ENCODE measurements around the gene SNX10. TPM values are rescaled to one million over a fixed set of nuclear protein-coding genes. Genes with fewer than 3 reads are reported as not detected.

Gene SNX10
- total RNA-seq, 1 donor from 2014 or later: 0.53 TPM

- no peak for TF ChIP-seq CTCF (IDR thresholded peaks at IDR 0.05; ENCODE audit: insufficient read depth, low read length, severe bottlenecking)
- H3K4me3 ChIP-seq (ENCODE audit: low read depth, low read length): no peak overlapping the region
- FAIRE-seq: no peak
- H3K27me3 ChIP-seq (ENCODE audit: control insufficient read depth, insufficient read depth, low read length): peaks cover 3% of the 10 kb centered on the region
- no peak for DNase-seq (ENCODE audit: low read depth)
- H3K36me3 ChIP-seq (ENCODE audit: control insufficient read depth, insufficient read depth, low read length): no peaks in the 10 kb centered on the region
Measured at GRCh38 chr7:26399736-26400135, 108.1 kb downstream of the SNX10 start.

DNA sequence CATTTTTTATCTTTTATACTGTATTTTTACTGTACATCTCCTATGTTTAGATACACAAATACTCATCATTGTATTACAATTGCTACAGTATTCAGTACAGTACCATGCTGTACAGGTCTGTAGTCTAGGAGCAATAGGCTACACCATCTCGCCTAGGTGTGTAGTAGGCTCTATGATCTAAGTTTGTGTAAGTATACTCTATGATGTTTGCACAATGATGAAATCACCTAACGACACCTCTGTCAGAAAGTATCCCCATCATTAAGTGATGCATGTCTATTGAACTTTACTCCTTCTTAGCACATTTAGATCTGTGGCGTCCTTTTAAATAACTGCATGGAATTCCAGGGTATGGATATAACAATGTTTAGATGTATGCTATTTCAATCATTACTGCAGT is 112.0 kb downstream of the SNX10 start:
- FAIRE-seq (no peak), DNase-seq (ENCODE audit: low read depth) (no peak)
- H3K4me3 ChIP-seq (ENCODE audit: low read depth, low read length): no peak overlapping the region

GRCh38 chr7:26404189-26404996 is 112.7 kb downstream of the SNX10 start:
- DNase-seq (ENCODE audit: low read depth) (no peak), FAIRE-seq (no peak)
- Histone ChIP-seq H3K36me3 (ENCODE audit: control insufficient read depth, insufficient read depth, low read length) (no peaks in the 10 kb centered on the region), H3K27me3 (ENCODE audit: control insufficient read depth, insufficient read depth, low read length) (no peaks in the 10 kb centered on the region), H3K4me3 (ENCODE audit: low read depth, low read length) (no peak overlapping the region)
- TF ChIP-seq CTCF (IDR thresholded peaks at IDR 0.05; ENCODE audit: insufficient read depth, low read length, severe bottlenecking): no peak

More for the DNA sequence above, 112.0 kb downstream of the SNX10 start:
- Histone ChIP-seq H3K36me3 (ENCODE audit: control insufficient read depth, insufficient read depth, low read length) (no peaks in the 10 kb centered on the region), H3K27me3 (ENCODE audit: control insufficient read depth, insufficient read depth, low read length) (no peaks in the 10 kb centered on the region)
- no peak for TF ChIP-seq CTCF (IDR thresholded peaks at IDR 0.05; ENCODE audit: insufficient read depth, low read length, severe bottlenecking)

DNA sequence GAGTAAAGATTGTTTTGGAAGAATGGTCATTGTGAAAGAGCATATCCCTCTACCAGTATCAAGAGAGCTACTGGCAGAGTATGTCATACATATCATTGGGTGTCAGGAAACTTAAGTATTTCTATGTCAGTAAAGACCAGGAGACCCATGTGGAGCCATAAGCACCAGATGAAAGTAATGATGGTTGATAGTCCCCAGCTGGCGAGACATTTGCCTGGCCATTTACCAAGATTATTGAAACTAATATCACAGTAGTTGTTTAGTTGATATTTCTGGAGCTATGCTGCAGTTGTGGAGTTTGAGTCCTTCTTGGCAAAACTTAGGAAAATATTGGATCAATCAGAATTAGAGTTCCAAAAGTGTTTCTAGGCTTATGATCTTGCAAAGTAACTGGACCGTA is 114.8 kb downstream of the SNX10 start:
- Histone ChIP-seq H3K36me3 (ENCODE audit: control insufficient read depth, insufficient read depth, low read length) (no peaks in the 10 kb centered on the region), H3K4me3 (ENCODE audit: low read depth, low read length) (no peak overlapping the region), H3K27me3 (ENCODE audit: control insufficient read depth, insufficient read depth, low read length) (no peaks in the 10 kb centered on the region)
- FAIRE-seq (no peak), DNase-seq (ENCODE audit: low read depth) (no peak)
- no peak for TF ChIP-seq CTCF (IDR thresholded peaks at IDR 0.05; ENCODE audit: insufficient read depth, low read length, severe bottlenecking)

DNA sequence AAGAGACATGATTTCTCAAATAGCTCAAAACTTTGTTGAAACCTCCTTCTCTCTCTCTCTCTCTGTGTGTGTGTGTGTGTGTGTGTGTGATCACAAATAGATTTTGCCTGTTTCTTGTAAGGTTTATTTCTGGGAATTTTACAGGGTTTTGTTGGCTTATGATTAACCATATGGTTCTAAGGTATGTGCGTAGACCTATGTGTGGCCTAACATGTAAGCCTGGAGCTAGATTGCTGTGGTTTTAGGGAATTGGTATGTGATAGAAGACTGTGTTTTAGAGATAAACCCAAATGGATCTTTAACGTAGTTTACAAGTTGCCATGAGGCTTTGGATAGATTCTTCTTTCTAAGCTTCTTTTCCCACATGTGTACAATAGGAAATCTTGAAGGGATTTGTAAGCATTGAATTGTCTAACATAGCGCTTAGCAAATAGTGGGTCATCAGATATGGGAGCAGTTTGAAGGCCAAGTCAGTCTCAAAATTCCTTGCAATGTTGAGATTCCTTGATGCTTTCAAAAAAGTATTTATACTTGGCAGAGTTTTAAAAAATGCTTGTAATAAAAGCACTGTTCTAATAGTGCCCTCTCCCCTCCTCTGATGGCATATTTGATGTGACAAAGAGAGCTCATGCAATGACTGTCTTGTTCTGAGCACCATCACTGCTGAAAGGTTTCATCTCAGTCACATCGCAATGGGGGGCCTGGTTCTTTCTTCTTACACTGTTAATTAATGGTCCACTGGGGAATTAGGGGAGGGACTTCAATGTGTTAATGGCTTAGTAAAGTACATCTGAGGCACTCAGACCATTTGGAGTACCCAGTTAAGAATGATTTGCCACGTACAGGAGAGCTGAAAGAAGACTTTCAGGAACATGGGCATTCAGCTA is 118.2 kb downstream of the SNX10 start:
- Histone ChIP-seq H3K4me3 (ENCODE audit: low read depth, low read length) (no peak overlapping the region), H3K36me3 (ENCODE audit: control insufficient read depth, insufficient read depth, low read length) (no peaks in the 10 kb centered on the region), H3K27me3 (ENCODE audit: control insufficient read depth, insufficient read depth, low read length) (no peaks in the 10 kb centered on the region)
- no peak for TF ChIP-seq CTCF (IDR thresholded peaks at IDR 0.05; ENCODE audit: insufficient read depth, low read length, severe bottlenecking)
- FAIRE-seq (no peak), DNase-seq (ENCODE audit: low read depth) (no peak)
